Measurements from ENCODE around the gene PELI2.
A peak's percentile ranks its signal among the peaks of the same experiment; 100 is the strongest.

The PELI2 gene

GRCh38 chr14:56270921-56271320 lies 152.7 kb downstream of the PELI2 start:
- TF ChIP-seq CTCF (conservative IDR thresholded peaks at IDR 0.05; ENCODE audit: control insufficient read depth, insufficient read depth, low read depth, low read length), result no peak
- DNase-seq (ENCODE audit: low read depth), result no peak

GRCh38 chr14:56271970-56272369 lies 153.8 kb downstream of the PELI2 start:
- no peak for TF ChIP-seq CTCF (conservative IDR thresholded peaks at IDR 0.05; ENCODE audit: control insufficient read depth, insufficient read depth, low read depth, low read length)
- no peak overlapping the region for H3K4me3 ChIP-seq (ENCODE audit: control insufficient read depth, low read depth, low read length)
- peak; percentile 21 for DNase-seq (ENCODE audit: low read depth)

More at GRCh38 chr14:56270921-56271320, 152.7 kb downstream of the PELI2 start:
- no peak overlapping the region for H3K4me3 ChIP-seq (ENCODE audit: control insufficient read depth, low read depth, low read length)

GRCh38 chr14:56273155-56273554 lies 154.9 kb downstream of the PELI2 start:
- H3K4me3 ChIP-seq (ENCODE audit: control insufficient read depth, low read depth, low read length), result no peak overlapping the region
- no peak for TF ChIP-seq CTCF (conservative IDR thresholded peaks at IDR 0.05; ENCODE audit: control insufficient read depth, insufficient read depth, low read depth, low read length)
- DNase-seq (ENCODE audit: low read depth), result peak; percentile 76

GRCh38 chr14:56273951-56274350 lies 155.7 kb downstream of the PELI2 start:
- TF ChIP-seq CTCF (conservative IDR thresholded peaks at IDR 0.05; ENCODE audit: control insufficient read depth, insufficient read depth, low read depth, low read length), result no peak
- no peak overlapping the region for H3K4me3 ChIP-seq (ENCODE audit: control insufficient read depth, low read depth, low read length)
- DNase-seq (ENCODE audit: low read depth), result no peak

- no peak for DNase-seq (ENCODE audit: low read depth)
- no peak for TF ChIP-seq CTCF (conservative IDR thresholded peaks at IDR 0.05; ENCODE audit: control insufficient read depth, insufficient read depth, low read depth, low read length)
- no peak overlapping the region for H3K4me3 ChIP-seq (ENCODE audit: control insufficient read depth, low read depth, low read length)
These were observed 156.3 kb downstream of the PELI2 start for GRCh38 chr14:56274556-56274955.

GRCh38 chr14:56276108-56276507 lies 157.9 kb downstream of the PELI2 start:
- H3K4me3 ChIP-seq (ENCODE audit: control insufficient read depth, low read depth, low read length), result no peak overlapping the region
- no peak for TF ChIP-seq CTCF (conservative IDR thresholded peaks at IDR 0.05; ENCODE audit: control insufficient read depth, insufficient read depth, low read depth, low read length)
- DNase-seq (ENCODE audit: low read depth), result no peak

GRCh38 chr14:56278383-56278782 lies 160.2 kb downstream of the PELI2 start:
- no peak overlapping the region for H3K4me3 ChIP-seq (ENCODE audit: control insufficient read depth, low read depth, low read length)
- no peak for DNase-seq (ENCODE audit: low read depth)
- TF ChIP-seq CTCF (conservative IDR thresholded peaks at IDR 0.05; ENCODE audit: control insufficient read depth, insufficient read depth, low read depth, low read length), result no peak

Measured in fibroblast of mammary gland (primary cell).